Activated CD8-positive, alpha-beta memory T cell treated with anti-CD3 and anti-CD28 coated beads, Interleukin-2, amount 50 U/mL, for 1 hour (primary cell): Measurements from ENCODE around the gene C1orf146.
"Not testable (repeated sequence)": the region's sequence is repeated elsewhere in the genome, so short reads cannot be mapped to it uniquely, and the experiment has no call there.

Experiments used
- DNase-seq: peaks from one replicate; pipeline ENCODE4 v3.0.0-alpha.2; 2020; ENCODE audit errors: extremely low read depth

Gene C1orf146, protein sequence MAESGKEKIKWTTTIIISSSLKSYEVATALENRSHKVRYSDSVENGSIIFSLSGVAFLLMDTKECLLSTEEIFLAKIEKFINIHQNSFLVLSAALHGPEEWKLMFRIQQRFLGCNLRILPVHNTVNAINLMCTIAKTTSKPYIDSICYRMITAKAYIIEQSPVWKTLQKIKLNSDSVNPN

DNA sequence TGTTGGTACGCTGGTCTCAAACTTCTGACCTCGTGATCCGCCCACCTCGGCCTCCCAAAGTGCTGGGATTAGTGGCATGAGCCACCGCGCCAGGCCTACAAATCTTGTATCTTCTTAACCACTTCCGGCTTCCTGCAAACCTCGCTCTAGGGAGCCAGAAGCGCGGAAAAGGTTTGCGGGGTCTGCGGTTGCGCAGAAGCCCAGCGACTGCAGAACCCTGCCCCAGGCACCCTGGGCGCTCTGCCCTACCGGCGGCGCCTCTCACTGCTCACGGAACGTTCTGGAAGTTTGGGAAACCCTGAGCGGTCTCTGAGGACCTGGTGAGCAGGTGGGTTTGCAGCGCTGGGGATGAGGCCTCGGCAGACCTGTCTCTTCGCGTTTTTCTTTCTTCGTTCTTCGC, at the start of gene C1orf146:
Gene C1orf146, plus strand, starts transcription at position 195 of the 400 bp plus-strand sequence. CDS start 13,506 bp downstream, outside the sequence.
- DNase-seq = no peak

DNA sequence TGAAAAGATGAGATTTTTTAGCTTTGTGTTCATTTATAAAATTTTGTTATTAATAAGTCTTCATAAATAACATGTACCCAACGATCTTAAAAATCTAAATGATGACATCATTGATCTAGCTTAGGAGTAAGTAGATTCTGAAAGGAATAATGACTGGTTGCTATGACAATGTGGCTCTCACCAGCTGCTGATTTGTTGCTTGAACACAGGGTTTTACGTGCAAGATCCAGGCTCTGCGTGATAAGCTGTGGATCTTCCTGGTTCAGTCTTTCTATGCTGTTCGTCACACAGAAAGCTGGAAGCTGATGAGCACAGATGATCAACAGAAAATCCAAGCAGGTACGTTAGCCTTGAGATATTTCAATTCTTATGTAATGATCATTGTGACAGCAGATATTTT, 49.1 kb upstream of the C1orf146 start:
- no peak for DNase-seq

DNA sequence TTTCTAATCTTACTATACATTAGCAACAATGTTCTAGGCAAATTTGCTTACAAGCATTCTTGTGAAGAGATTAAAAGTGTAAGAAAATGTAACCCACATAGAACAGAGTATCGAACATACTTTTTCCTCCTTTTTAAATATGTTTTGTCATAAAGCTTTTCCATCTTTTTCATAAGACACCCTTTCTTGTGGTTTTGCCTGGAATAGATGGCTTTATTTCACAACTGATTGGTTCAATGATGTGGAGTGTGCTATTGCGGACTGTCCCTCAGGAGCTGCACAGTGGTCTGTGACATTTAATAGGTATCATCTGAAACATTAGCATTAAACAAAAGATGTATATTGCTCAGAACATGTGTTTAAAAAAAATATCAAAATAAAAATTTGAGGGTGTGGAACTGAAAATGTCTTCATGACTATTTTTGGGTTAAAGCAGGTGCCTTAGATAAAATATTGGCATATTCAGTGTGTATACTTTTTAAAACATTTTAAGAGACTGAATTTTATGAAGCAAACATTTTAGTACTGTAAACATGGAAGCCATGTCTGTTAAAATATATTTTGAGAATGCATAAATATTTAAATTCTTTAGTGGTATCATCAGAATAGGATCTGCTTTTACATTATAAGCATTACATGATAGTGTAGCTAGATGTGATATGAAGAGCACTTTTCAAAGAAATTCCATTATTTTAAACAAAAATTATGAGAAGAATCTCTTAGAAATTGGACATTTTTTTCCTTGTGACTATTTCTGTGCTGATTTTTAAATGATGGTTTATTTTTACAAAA, 48.3 kb upstream of the C1orf146 start:
- DNase-seq = no peak

DNA sequence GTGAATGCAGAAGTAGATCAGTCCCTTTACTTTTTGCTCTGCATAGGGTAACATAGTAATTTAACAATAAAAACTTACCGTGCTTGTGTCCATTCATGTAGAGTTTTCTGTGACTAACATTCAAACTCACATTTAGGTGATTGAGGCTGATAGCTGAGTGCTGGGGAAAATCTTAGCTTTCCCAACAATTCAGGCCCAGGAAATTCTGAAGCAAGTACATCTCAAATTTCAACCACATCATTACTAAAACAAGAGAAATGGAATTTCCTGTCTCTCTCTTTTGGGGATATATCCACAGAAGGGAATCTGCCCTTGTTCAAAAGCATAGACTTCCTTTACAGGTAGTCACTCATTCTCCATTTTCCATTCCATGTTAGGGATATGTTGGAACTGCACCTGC, 33.1 kb upstream of the C1orf146 start:
- no peak for DNase-seq

DNA sequence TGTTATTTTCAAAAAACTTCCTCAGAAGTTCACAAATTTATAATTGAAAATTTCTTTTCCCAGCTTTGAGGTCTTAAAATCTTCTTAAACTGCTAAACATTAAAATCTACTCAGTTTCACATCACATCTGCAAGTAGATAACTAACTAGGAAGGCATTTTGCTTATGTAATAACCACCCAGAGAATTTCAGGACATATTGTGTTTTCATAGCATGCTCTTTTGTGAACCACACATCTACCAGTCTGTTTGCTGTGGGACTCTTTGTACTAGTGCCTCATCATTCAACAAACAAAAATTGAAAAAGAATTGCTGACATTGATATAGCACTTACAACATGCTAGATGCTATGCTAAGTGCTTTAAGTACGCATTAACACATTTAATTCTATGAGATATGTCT, 31.6 kb upstream of the C1orf146 start:
- no peak for DNase-seq

DNA sequence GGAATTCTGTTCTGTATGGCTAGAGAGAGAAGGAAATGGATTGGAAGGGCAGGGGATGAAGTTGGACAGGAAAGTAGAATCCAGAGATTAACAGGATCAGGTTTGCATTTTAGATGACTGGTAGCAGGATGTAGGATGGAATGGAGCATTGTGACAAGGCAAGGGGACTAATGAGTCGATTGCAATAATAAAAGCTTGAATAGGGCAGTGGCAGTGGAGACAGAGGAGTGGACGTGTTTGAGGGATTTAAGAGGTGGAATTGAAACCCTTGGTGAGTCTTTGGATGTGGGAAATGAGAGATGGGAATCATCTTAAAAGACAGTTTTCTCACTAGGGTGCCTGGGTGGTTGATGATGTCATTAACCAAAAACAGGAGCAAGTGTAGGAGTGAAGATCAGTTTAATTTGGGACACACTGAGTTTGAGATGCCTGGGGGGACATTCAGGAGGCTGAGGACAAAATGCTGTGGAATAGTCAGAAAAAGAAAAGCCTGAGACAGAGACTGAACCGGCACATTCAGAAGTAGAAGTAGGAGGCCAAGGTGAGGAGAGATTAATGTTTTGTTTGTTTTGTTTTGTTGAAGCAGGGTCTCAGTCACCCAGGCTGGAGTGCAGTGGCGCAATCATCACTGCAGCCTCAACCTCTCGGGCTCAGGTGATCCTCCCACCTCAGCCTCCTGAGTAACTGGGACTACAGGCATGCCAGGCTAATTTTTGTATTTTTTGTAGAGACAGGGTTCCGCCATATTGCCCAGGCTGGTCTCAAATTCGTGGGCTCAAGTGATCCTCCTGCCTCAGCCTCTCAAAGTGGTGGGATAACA, 29.1 kb upstream of the C1orf146 start:
- no peak for DNase-seq

DNA sequence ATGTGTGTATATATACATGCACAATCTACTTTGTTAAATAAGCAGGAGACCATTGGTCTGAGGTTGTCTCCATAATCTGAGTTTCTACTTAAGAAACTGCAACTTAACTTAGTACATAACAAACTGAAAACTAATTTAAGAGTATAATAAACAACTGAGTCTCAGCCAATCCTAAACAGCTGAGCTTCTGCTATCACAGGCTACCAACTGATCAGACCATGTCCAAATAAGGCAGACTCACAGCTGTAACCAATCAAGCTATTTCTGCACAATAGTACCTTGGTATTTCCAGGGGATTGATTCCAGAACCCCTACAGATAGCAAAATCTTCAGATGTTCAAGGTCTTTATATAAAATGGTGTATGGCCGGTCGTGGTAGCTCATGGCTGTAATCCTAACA, 26.0 kb upstream of the C1orf146 start:
- no peak for DNase-seq

DNA sequence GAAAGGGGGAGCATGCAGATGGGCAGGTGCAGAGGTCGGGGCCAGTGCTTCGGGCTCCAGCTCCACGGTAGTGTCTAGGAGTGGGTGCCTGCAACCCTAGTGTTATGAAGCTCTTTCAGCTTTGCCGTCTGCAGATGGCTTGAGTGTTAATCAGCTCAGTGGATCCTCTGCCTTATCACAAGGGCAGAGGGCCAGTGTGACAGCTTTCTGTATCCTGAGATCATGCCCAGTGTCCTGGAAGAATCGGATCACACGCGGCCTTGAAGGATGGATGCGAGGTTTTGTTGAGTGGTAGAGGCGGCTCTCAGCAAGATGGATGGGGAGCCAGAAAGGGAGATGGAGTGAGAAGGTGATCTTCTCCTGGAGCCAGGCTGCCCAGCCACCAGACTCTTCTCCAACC, 25.5 kb upstream of the C1orf146 start:
- DNase-seq = no peak

DNA sequence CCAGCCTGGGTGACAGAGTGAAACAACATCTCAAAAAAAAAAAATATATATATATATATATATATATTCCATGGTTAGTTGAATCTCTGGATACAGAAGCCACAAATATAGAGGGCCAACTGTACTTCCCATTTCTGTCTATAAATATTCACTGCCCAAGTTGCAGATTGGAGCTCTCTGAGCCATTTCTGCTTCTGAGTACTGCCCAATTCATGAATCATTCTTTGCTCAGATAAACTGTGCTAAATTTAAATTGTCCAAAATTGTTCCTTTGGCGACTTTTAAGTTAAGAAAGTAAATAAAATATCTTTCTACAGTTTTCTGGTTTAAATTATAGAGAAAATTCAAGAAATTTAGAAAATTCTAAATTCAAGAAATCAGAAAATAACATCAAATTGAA, 23.2 kb upstream of the C1orf146 start:
- no peak for DNase-seq

DNA sequence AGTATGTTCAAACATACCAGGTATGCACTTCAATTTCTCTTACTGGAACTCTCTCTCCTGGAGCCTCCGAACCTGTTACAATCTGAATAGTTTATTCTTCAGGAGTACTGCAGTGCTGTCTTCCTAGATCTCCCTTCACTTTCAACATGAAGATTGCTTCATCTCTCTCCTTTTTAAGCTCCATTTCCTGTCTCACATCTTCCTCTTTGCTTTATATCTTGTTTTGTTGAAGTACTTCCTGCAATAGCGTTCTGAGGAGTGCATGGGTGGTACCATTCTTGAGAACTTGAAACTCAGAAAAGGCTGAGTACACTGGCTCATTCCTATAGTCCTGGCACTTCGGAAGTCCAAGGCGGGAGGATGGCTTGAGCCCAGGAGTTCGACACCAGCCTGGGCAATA, 15.7 kb upstream of the C1orf146 start:
- DNase-seq = no peak

DNA sequence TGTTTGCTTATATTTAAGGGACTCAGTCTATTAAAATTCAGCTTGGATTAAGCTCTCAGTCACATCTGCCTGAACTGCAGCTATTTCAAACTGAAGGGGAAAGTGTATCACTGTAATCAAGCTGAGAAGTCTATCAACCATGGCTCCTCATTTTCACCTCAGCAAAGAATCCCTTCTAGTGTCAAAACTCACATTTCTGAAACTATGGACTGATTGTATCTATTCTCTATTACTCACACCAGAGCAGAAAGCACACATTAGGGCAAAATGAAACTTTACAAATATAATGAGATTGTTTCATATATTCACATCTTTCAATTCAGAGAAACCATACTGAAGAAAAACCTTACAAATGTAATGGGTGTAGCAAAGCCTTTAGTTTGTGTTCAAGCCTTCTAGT, 14.6 kb upstream of the C1orf146 start:
- DNase-seq = no peak

DNA sequence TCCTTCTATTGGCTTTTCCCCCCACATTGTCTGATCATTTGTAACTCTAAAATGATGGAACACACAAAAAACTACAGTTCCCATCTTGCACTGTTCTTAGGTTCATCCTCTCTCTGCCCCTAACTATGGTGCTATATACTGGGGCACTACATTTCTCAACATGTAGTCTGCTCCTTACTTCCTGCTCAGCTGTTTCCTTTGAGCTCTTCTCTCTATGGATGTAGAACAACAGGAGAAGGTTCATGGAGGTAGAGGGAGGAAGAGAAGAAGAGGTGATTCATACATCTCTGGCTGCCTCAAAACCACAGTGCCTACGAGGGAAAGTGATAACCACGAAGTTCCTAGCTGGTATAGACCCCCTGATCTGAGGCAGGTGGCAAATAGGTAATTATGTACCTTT, 7.0 kb upstream of the C1orf146 start:
- DNase-seq = no peak

DNA sequence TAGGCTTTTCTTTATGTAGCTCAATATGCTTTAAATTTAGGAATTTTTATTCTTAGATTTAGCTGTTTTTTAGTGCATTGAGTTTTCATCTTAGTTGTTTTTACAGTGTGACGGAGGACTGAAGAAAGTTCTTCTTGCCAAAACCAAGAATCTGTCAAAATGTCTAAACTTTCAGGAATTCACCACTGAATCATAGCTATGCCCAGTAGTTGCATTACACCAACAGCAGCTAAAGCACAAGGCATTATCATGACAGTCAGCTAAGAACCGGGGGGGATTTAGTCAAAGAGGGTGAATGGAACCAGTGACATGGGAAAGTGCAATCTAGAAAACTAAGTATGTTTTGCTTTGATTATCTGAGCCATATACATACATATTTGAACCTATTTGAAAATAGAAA, 6.5 kb upstream of the C1orf146 start:
- no peak for DNase-seq

DNA sequence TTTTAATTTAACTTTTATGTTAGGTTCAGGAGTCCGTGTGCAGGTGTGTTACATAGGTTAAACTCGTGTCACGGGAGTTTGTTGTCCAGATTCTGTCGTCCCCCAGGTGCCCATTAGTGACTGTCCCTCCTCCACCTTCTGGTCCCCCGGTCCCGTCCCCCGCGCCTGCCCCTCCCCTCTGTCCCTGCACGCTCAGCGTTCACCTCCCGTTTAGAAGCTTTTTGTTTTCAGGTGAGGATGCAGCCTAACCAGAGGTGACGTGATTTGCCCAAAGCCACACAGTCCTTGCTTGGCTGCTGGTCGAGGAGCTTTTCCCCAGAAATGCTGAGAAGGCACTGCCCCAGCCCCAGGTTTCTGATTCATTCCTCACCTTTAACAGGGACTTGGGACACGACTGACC, 844 bp downstream of the C1orf146 start:
- DNase-seq = no peak

DNA sequence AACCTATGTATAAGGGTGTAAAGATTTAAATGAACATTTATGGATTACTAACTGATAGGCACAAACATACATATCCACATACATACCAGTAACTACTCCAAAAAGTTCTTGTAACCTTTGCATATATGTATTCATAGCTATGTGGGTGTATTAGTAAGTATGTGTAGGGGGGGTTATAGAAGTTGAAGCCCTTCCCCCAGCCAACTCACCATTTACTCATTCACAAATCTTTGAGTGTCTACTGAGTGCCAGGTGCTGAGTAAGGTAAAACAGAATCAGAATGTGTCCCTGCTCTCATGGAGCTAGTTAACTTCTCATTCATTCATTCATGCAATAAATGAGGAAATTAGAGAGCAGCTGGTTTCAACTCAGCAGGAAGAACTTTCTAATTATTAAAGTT, 1.3 kb downstream of the C1orf146 start:
- no peak for DNase-seq

DNA sequence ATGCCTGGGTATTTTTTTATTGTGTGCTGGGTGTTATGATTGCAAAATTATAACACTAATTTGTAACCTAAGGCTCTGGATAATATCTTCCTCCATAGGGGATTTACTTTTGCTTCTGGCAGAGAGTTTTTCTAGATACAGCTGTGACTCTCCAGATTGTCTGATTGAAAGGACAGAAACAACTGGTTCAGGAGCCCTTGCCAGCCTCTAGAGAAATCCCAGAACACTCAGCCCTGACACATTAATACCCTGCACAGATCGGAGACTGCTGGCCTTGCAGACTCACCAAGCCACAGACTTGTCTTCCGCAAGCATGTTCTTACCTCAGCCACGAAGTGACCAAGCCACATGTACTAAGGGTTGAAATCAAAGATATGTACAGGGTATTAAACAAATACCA, 10.7 kb downstream of the C1orf146 start:
- DNase-seq = no peak

DNA sequence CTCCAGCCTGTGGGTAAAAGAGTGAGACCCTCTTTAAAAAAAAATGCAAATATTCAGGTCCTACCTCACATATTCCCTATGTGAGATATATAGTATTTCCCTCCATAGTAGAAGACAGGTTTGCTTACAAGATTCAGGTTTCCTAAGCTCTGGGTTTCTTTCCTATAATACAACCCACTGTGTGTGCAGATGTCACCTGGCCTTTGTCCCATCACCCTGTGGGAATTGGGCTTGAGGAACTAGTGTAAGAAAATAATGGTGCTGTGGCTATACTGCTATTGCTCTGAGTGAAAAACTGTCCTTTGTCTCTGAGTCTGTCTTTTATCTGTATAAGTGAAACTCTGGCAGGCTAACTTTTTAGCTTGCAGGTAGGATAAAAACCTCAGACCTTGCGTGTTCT, 13.0 kb downstream of the C1orf146 start:
- no peak for DNase-seq

DNA sequence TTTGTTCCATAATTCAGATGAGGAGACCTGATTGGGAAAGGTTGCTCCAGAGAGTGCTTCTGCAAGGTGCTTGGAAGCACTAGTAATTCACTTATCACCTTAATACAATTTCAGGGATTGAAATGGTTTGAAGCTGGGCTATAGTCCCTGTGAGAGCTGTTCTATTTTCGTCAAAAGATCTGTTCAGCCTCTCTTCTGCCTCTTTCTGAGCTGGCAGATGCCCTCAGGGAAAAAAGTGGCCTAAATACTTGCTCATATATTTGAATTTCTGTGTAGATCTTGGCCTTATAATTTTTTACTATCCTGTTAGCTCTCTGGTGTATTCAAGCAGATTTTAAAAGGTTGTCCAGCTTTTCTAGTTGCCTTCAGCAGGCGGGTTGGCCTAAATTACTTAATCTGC, 22.3 kb downstream of the C1orf146 start:
- DNase-seq = no peak

DNA sequence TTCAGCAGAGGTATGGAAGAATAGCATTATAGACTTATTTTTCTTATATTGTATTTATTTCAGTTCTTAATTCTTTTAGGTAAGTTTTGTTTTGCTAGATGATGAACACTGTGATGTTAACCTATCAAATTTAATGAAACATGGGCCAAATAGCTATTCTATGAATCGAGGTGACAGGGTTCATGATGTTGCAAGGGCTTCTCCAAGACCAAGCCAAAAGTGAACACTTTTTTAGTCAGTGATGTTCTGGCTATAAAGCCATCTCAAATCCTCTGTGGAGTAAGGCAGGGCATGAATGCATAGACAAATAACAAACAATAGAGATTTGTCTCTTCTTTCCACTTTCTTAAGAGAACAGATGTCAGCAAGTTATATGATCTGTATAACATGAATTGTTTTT, 26.7 kb downstream of the C1orf146 start:
- DNase-seq = no peak

DNA sequence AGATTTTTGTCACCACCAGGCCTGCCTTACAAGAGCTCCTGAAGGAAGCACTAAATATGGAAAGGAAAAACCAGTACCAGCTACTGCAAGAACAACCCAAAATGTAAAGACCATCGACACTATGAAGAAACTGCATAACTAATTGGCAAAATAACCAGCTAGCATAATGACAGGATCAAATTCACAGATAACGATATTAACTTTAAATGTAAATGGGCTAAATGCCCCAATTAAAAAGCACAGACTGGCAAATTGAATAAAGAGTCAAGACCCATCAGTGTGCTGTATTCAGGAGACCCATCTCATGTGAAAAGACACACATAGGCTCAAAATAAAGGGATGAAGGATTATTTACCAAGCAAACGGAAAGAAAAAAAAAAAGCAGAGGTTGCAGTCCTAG, 37.0 kb downstream of the C1orf146 start:
- not testable (repeated sequence) for DNase-seq

DNA sequence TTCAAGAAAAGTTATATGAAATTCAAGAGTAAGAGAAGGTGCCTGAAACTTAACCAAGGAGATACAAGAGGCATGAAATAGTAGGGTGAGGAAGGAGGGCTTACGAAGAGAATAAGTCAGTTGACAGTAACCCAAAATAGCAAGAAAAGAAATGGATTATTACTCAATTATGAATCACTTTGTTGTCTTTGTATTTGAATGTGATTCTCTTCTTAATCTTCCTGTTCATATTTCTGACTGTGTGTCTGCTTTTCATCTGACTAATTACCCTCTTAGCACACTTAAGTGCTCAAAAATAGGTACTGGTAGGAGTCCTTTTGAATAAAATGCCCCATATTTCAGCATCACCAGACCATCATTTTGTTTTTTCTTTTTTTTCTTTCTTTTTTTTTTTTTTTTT, 41.6 kb downstream of the C1orf146 start:
- DNase-seq = no peak

DNA sequence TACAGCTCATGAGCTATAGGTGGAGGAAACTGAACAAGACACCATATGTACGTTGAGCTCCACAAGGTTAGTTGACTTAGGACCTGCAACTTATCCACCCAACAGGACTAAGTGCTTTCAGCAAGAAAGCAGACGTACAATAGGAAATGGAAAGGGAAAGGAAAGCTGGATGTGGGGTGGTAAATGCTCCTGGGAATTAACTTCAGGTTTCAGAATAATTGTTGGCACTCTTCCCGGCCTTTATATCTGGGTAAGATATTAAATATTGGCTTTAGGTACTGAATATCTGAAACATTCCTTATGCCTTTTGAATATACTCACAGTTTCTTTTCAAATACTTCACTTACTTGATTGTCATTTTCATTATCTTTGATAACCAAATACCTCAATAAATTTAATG, 44.8 kb downstream of the C1orf146 start:
- DNase-seq = no peak

DNA sequence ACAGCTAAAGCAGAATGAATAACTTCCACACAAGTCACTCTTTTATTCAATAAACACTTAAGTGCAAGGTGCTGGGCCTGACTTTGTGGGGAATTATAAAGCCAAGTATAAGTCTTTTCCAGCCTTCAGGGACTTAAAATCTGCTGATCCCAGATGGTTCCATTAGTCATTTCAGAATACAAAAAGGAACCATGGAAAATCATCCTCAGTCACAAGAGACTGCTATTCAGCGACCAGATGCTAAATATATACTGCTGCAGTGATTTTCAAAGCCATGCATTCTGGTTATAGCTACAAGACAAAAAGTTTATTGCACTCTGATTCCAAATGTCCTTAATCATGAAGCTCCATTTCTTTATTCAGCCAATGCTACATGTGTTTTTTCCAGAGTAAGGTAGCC, 55.3 kb downstream of the C1orf146 start:
- DNase-seq = no peak
